Mesothelial cell of epicardium (in vitro differentiated cells): ENCODE measurements around the gene TRIM24. TPM values are rescaled to one million over a fixed set of nuclear protein-coding genes. Genes with fewer than 3 reads are reported as not detected.

Experiments used
- DNase-seq, 2 experiments: peaks; one replicate each; pipeline ENCODE4 v3.0.0; 2021; ENCODE audit warnings: low spot score in 2 of 2; ENCODE audit not compliant: unreplicated experiment in 2 of 2
- H3K27ac Mint-ChIP-seq: 2 replicates; pipeline ENCODE4 v1.8.0; 2021; ENCODE audit warnings: mixed read lengths
- H3K27me3 Mint-ChIP-seq: 2 replicates; pipeline ENCODE4 v1.8.0; 2021; ENCODE audit warnings: low read depth, mixed read lengths
- H3K36me3 Mint-ChIP-seq: 2 replicates; pipeline ENCODE4 v1.8.0; 2021; ENCODE audit warnings: mixed read lengths
- H3K4me1 Mint-ChIP-seq: 2 replicates; pipeline ENCODE4 v1.8.0; 2021; ENCODE audit warnings: mixed read lengths
- H3K4me3 Mint-ChIP-seq: 2 replicates; pipeline ENCODE4 v1.8.0; 2021; ENCODE audit warnings: mild to moderate bottlenecking, moderate library complexity, mixed read lengths
- H3K9me3 Mint-ChIP-seq: 2 replicates; pipeline ENCODE4 v1.8.0; 2021; ENCODE audit warnings: mixed read lengths
- CTCF ChIP-seq: fragments of 200-600 bp; sonication (generic); IDR thresholded peaks from one replicate; pipeline ENCODE4 v1.5.0; 2021; ENCODE audit warnings: antibody characterized with exemption; ENCODE audit not compliant: unreplicated experiment
- total RNA-seq: library from RNA; stranded (reverse); gene quantifications from 3 replicates; pipeline ENCODE4 v1.2.1, GENCODE V29; 2021

TRIM24 gene
- total RNA-seq, 1 donor from 2014 or later, result 86.6 TPM

- H3K27ac Mint-ChIP-seq, result peak overlapping the region; percentile 76
- DNase-seq, result no peak
- no peaks in the 10 kb centered on the region for H3K27me3 Mint-ChIP-seq
- no peaks in the 10 kb centered on the region for H3K9me3 Mint-ChIP-seq
- peaks cover 43% of the 10 kb centered on the region for H3K4me1 Mint-ChIP-seq
- H3K4me3 Mint-ChIP-seq, result no peak overlapping the region
- no peak for TF ChIP-seq CTCF
- H3K36me3 Mint-ChIP-seq, result peaks cover 6% of the 10 kb centered on the region
Observed at GRCh38 chr7:138468244-138469123, 8.4 kb downstream of the TRIM24 start.

GRCh38 chr7:138470391-138471157 is 10.5 kb downstream of the TRIM24 start:
- no peaks in the 10 kb centered on the region for H3K27me3 Mint-ChIP-seq
- H3K27ac Mint-ChIP-seq, result no peak overlapping the region
- peaks cover 3% of the 10 kb centered on the region for H3K36me3 Mint-ChIP-seq
- no peaks in the 10 kb centered on the region for H3K9me3 Mint-ChIP-seq
- H3K4me1 Mint-ChIP-seq, result peaks cover 38% of the 10 kb centered on the region
- TF ChIP-seq CTCF, result no peak
- no peak for DNase-seq
- H3K4me3 Mint-ChIP-seq, result no peak overlapping the region

- DNase-seq, result no peak
- peak overlapping the region; percentile 8 for H3K27ac Mint-ChIP-seq
- H3K4me3 Mint-ChIP-seq, result no peak overlapping the region
- no peaks in the 10 kb centered on the region for H3K27me3 Mint-ChIP-seq
- H3K36me3 Mint-ChIP-seq, result peaks cover 3% of the 10 kb centered on the region
- no peak for TF ChIP-seq CTCF
- H3K9me3 Mint-ChIP-seq, result no peaks in the 10 kb centered on the region
- H3K4me1 Mint-ChIP-seq, result peaks cover 35% of the 10 kb centered on the region
Observed at GRCh38 chr7:138472292-138473079, 12.4 kb downstream of the TRIM24 start.

- DNase-seq, result no peak
- Mint-ChIP-seq H3K9me3 (no peaks in the 10 kb centered on the region), H3K4me3 (no peak overlapping the region), H3K4me1 (peaks cover 31% of the 10 kb centered on the region), H3K27me3 (no peaks in the 10 kb centered on the region), H3K36me3 (no peaks in the 10 kb centered on the region), H3K27ac (peak overlapping the region; percentile 38)
- TF ChIP-seq CTCF, result no peak
Observed at GRCh38 chr7:138475377-138475776, 15.3 kb downstream of the TRIM24 start.

- TF ChIP-seq CTCF, result no peak
- H3K4me3 Mint-ChIP-seq, result no peak overlapping the region
- peak overlapping the region; percentile 65 for H3K27ac Mint-ChIP-seq
Observed at GRCh38 chr7:138477081-138477578, 17.1 kb downstream of the TRIM24 start.

More at GRCh38 chr7:138477081-138477578, 17.1 kb downstream of the TRIM24 start:
- DNase-seq, result no peak
- Mint-ChIP-seq H3K36me3 (peaks cover 2% of the 10 kb centered on the region), H3K27me3 (no peaks in the 10 kb centered on the region), H3K4me1 (peaks cover 33% of the 10 kb centered on the region), H3K9me3 (no peaks in the 10 kb centered on the region)
